ENCODE data around the gene DNAH10. TPM values are rescaled to one million over a fixed set of nuclear protein-coding genes. Genes with fewer than 3 reads are reported as not detected.

Gene DNAH10
- total RNA-seq, 1 donor: 0.43 TPM

GRCh38 chr12:123948796-123949769 lies 187.0 kb downstream of the DNAH10 start:
- no peak for DNase-seq (ENCODE audit: low read depth)
- no peak for TF ChIP-seq CTCF (IDR thresholded peaks at IDR 0.05; ENCODE audit: insufficient read depth, low read depth, low read length)
- H3K4me3 ChIP-seq (ENCODE audit: low read depth, low read length): no peak overlapping the region

GRCh38 chr12:123949770-123950165 lies 187.7 kb downstream of the DNAH10 start:
- no peak overlapping the region for H3K4me3 ChIP-seq (ENCODE audit: low read depth, low read length)
- TF ChIP-seq CTCF (IDR thresholded peaks at IDR 0.05; ENCODE audit: insufficient read depth, low read depth, low read length): no peak
- no peak for DNase-seq (ENCODE audit: low read depth)

GRCh38 chr12:123950476-123951349 lies 188.6 kb downstream of the DNAH10 start:
- H3K4me3 ChIP-seq (ENCODE audit: low read depth, low read length): no peak overlapping the region
- no peak for TF ChIP-seq CTCF (IDR thresholded peaks at IDR 0.05; ENCODE audit: insufficient read depth, low read depth, low read length)
- DNase-seq (ENCODE audit: low read depth): no peak

GRCh38 chr12:123951467-123951866 lies 189.4 kb downstream of the DNAH10 start:
- H3K4me3 ChIP-seq (ENCODE audit: low read depth, low read length): no peak overlapping the region
- no peak for DNase-seq (ENCODE audit: low read depth)
- no peak for TF ChIP-seq CTCF (IDR thresholded peaks at IDR 0.05; ENCODE audit: insufficient read depth, low read depth, low read length)

- TF ChIP-seq CTCF (IDR thresholded peaks at IDR 0.05; ENCODE audit: insufficient read depth, low read depth, low read length): no peak
- DNase-seq (ENCODE audit: low read depth): no peak
- H3K4me3 ChIP-seq (ENCODE audit: low read depth, low read length): no peak overlapping the region
Measured at GRCh38 chr12:123952037-123952436, 189.9 kb downstream of the DNAH10 start.

- no peak for DNase-seq (ENCODE audit: low read depth)
- no peak overlapping the region for H3K4me3 ChIP-seq (ENCODE audit: low read depth, low read length)
- no peak for TF ChIP-seq CTCF (IDR thresholded peaks at IDR 0.05; ENCODE audit: insufficient read depth, low read depth, low read length)
Measured at GRCh38 chr12:123954647-123955350, 192.7 kb downstream of the DNAH10 start.
